Keratinocyte (primary cell): Measurements from ENCODE around the gene NXPH4. TPM values are rescaled to one million over a fixed set of nuclear protein-coding genes. Genes with fewer than 3 reads are reported as not detected.
A peak's percentile ranks its signal among the peaks of the same experiment; 100 is the strongest.

ENCODE experiments used
- DNase-seq: peaks from one replicate; pipeline ENCODE4 v3.0.0-alpha.2; 2011; ENCODE audit warnings: low read depth, missing footprints, low spot score
- FAIRE-seq: peaks from 2 replicates; lab custom pipeline; 2011; peaks lifted over from hg19 to GRCh38; lab: Jason Lieb, UNC
- H2AFZ ChIP-seq: 2 replicates; pipeline ENCODE4 v1.6.0; 2012; ENCODE audit warnings: low read length, control low read depth, inconsistent platforms; ENCODE audit not compliant: control insufficient read depth
- H3K27ac ChIP-seq: 2 replicates; pipeline ENCODE4 v1.5.1; 2011; ENCODE audit warnings: low read length; ENCODE audit not compliant: control insufficient read depth, insufficient read depth
- H3K27me3 ChIP-seq: 3 replicates; pipeline ENCODE4 v1.6.0; 2011; ENCODE audit warnings: low read length; ENCODE audit not compliant: control insufficient read depth, insufficient read depth; ENCODE audit errors: extremely low read depth
- H3K36me3 ChIP-seq, 2 experiments: 2 replicates in 1 of 2; 3 replicates in 1 of 2; pipeline ENCODE4 v1.5.1; 2011; ENCODE audit warnings: low read length in 2 of 2, mild to moderate bottlenecking in 1 of 2; ENCODE audit not compliant: control insufficient read depth in 2 of 2, insufficient read depth in 2 of 2; ENCODE audit errors: extremely low read depth in 1 of 2
- H3K4me1 ChIP-seq: 3 replicates; pipeline ENCODE4 v1.5.1; 2011; ENCODE audit warnings: low read length; ENCODE audit not compliant: control insufficient read depth, insufficient read depth; ENCODE audit errors: extremely low read depth
- H3K4me2 ChIP-seq: 3 replicates; pipeline ENCODE4 v1.6.0; 2011; ENCODE audit warnings: low read depth, low read length; ENCODE audit not compliant: control insufficient read depth, insufficient read depth; ENCODE audit errors: extremely low read depth
- H3K4me3 ChIP-seq, 3 experiments: fragments of 200-600 bp in 1 of 3; sonication (generic) in 1 of 3; 2 replicates in 2 of 3; 3 replicates in 1 of 3; pipeline ENCODE4 v1.5.1; 2011 to 2016; ENCODE audit warnings: low read length in 3 of 3, mild to moderate bottlenecking in 3 of 3, control low read depth in 2 of 3, inconsistent platforms in 1 of 3, low read depth in 1 of 3, mixed read lengths in 1 of 3, mixed run types in 1 of 3, moderate library complexity in 1 of 3; ENCODE audit not compliant: control insufficient read depth in 2 of 3, insufficient read depth in 2 of 3; ENCODE audit errors: extremely low read depth in 1 of 3
- H3K79me2 ChIP-seq: 2 replicates; pipeline ENCODE4 v1.6.0; 2012; ENCODE audit warnings: low read length; ENCODE audit not compliant: control insufficient read depth, insufficient read depth
- H3K9ac ChIP-seq: 3 replicates; pipeline ENCODE4 v1.6.0; 2011; ENCODE audit warnings: low read length; ENCODE audit not compliant: control insufficient read depth, insufficient read depth; ENCODE audit errors: extremely low read depth
- H3K9me1 ChIP-seq: 3 replicates; pipeline ENCODE4 v1.6.0; 2011; ENCODE audit warnings: low read length; ENCODE audit not compliant: control insufficient read depth, insufficient read depth; ENCODE audit errors: extremely low read depth
- H3K9me3 ChIP-seq: 2 replicates; pipeline ENCODE4 v1.5.1; 2012; ENCODE audit warnings: low read depth, low read length; ENCODE audit not compliant: control insufficient read depth
- H4K20me1 ChIP-seq: 3 replicates; pipeline ENCODE4 v1.6.0; 2011; ENCODE audit warnings: low read length; ENCODE audit not compliant: control insufficient read depth, insufficient read depth; ENCODE audit errors: extremely low read depth
- CTCF ChIP-seq, 3 experiments: IDR thresholded peaks in 1 of 3; conservative IDR thresholded peaks in 1 of 3; optimal IDR thresholded peaks in 1 of 3; 2 replicates in 2 of 3; 3 replicates in 1 of 3; pipeline versions ENCODE3 to v1.5.1; 2011; ENCODE audit warnings: low read length in 3 of 3, mild to moderate bottlenecking in 3 of 3, moderate library complexity in 2 of 3, control low read depth in 1 of 3, inconsistent platforms in 1 of 3; ENCODE audit not compliant: insufficient read depth in 2 of 3; ENCODE audit errors: extremely low read depth in 1 of 3
- EZH2 ChIP-seq: IDR thresholded peaks from one replicate; pipeline ENCODE4 v1.6.1; 2012; ENCODE audit warnings: inconsistent platforms, mild to moderate bottlenecking, low read length, moderate library complexity
- dilution Hi-C: fragments of 300-500 bp; cut with MboI; formaldehyde crosslinking; loops from one replicate; pipeline ENCODE4 v1.7.0; 2020; ENCODE audit warnings: low sequenced_read_pairs; ENCODE audit not compliant: extremely low pct_ligation_motif_present
- polyA plus RNA-seq, 5 experiments: library from polyadenylated mRNA; depleted of rRNA in 3 of 5; stranded (reverse) in 3 of 5; stranded (forward) in 1 of 5; unstranded in 1 of 5; fragments of >200 nt; gene quantifications; 1 replicate in 1 of 5; 2 replicates in 3 of 5; 3 replicates in 1 of 5; pipeline versions ENCODE4 v1.2.1 to v1.2.3, GENCODE V29; 2011 to 2012; ENCODE audit warnings: missing spikeins in 2 of 5, low read depth in 1 of 5, low replicate concordance in 1 of 5

NXPH4 gene
- polyA plus RNA-seq, 1 donor (not counting 4 experiments of a cell fraction or from before 2014, with no cell fraction given) = 0.97 TPM

GRCh38 chr12:57229046-57229633 is 12.5 kb downstream of the NXPH4 start:
- H3K36me3 ChIP-seq = peaks cover 24 to 32% of the 10 kb centered on the region in 2 experiments
- peak overlapping the region; percentile 98 for H3K9ac ChIP-seq
- no peaks in the 10 kb centered on the region for H4K20me1 ChIP-seq
- FAIRE-seq (no peak), DNase-seq (no peak)
- H3K9me1 ChIP-seq = no peaks in the 10 kb centered on the region
- peak overlapping the region; percentile 54 for H2AFZ ChIP-seq
- no peaks in the 10 kb centered on the region for H3K9me3 ChIP-seq
- TF ChIP-seq CTCF (optimal IDR thresholded peaks at IDR 0.05 in 1 of 3, IDR thresholded peaks at IDR 0.05 in 1 of 3, conservative IDR thresholded peaks at IDR 0.05 in 1 of 3; ENCODE audit: extremely low read depth in 1 of 3, insufficient read depth in 2 of 3, low read length in 3 of 3) (peak in 1 of 3 experiments; percentile 8), EZH2 (no peak)
- H3K27ac ChIP-seq = peak overlapping the region; percentile 94
- peaks cover 25% of the 10 kb centered on the region for H3K79me2 ChIP-seq
- H3K4me2 ChIP-seq = peak overlapping the region; percentile 96
- H3K27me3 ChIP-seq = no peaks in the 10 kb centered on the region
- dilution Hi-C loops = no loop called here
- peak overlapping the region; percentile 63 to 97 (median 72) for H3K4me3 ChIP-seq
- peaks cover 30% of the 10 kb centered on the region for H3K4me1 ChIP-seq

DNA sequence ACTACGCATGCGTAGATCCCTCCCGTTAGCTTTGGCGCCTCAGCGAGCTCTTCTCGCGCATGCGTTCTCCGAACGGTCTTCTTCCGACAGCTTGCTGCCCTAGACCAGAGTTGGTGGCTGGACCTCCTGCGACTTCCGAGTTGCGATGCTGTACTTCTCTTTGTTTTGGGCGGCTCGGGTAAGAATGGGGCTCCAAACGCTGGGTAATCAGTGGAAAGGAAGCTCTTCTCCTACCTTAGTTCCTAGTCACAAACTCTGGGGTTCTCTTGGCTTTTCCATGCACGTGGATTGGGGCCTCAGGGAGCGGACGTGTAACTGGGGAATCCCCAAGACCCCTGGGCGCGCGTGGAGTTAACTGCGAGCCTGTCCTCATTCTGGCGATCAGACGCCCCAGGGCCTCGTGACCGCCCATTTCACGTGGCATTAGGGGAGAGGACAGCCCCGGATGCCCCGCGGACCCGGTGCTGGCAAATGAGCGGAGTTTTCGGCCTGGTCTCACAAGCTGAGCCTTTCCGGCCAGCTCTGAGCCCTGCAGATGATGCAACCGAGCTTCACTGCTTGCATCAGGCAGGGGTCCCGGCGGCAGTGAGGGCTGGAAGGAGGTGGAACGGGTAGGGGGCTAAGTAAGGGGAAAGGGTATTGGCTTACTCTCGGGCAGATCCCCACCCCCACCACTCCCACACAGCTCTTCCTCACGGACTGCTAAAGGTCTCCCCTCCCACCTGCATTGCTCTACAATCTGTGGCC is 13.2 kb downstream of the NXPH4 start, which contains the start of gene SHMT2:
Gene SHMT2, plus strand, starts transcription at position 78 of the 747 bp plus-strand sequence. Its CDS starts 68 bp downstream, at position 146.
- DNase-seq (peak; percentile 79), FAIRE-seq (peak; percentile 90)
- Histone ChIP-seq H4K20me1 (no peaks in the 10 kb centered on the region), H3K4me3 (peak within 1 kb of the TSS; percentile 63 to 97 (median 72)), H3K4me2 (peak within 1 kb of the TSS; percentile 96), H3K9me3 (no peaks in the 10 kb centered on the region), H2AFZ (peak within 1 kb of the TSS; percentile 90), H3K27ac (peak within 1 kb of the TSS; percentile 94), H3K36me3 (peaks cover 25 to 39% of the 10 kb centered on the region in 2 experiments), H3K9me1 (no peaks in the 10 kb centered on the region), H3K4me1 (peaks cover 36% of the 10 kb centered on the region), H3K79me2 (peaks cover 25% of the 10 kb centered on the region), H3K9ac (peak within 1 kb of the TSS; percentile 98), H3K27me3 (no peaks in the 10 kb centered on the region)
- dilution Hi-C loops = no loop called here
- no peak for TF ChIP-seq EZH2
- TF ChIP-seq CTCF (optimal IDR thresholded peaks at IDR 0.05 in 1 of 3, IDR thresholded peaks at IDR 0.05 in 1 of 3, conservative IDR thresholded peaks at IDR 0.05 in 1 of 3; ENCODE audit: extremely low read depth in 1 of 3, insufficient read depth in 2 of 3, low read length in 3 of 3) = peak in 1 of 3 experiments; percentile 1
